Glutamatergic neuron (in vitro differentiated cells): Measurements from ENCODE around the gene KIAA1586. TPM values are rescaled to one million over a fixed set of nuclear protein-coding genes. Genes with fewer than 3 reads are reported as not detected.
"Not testable (repeated sequence)": the region's sequence is repeated elsewhere in the genome, so short reads cannot be mapped to it uniquely, and the experiment has no call there.

Experiments
- DNase-seq: peaks from one replicate; pipeline ENCODE4 v3.0.0; 2022
- H3K27ac Mint-ChIP-seq: one replicate; pipeline ENCODE4 v1.8.0; 2020; ENCODE audit warnings: mild to moderate bottlenecking, mixed read lengths, inconsistent platforms; ENCODE audit not compliant: unreplicated experiment
- H3K27me3 Mint-ChIP-seq: one replicate; pipeline ENCODE4 v1.8.0; 2020; ENCODE audit warnings: mild to moderate bottlenecking, moderate library complexity, mixed read lengths, inconsistent platforms; ENCODE audit not compliant: unreplicated experiment
- H3K36me3 Mint-ChIP-seq: one replicate; pipeline ENCODE4 v1.8.0; 2020; ENCODE audit warnings: mild to moderate bottlenecking, mixed read lengths, inconsistent platforms; ENCODE audit not compliant: unreplicated experiment
- H3K4me1 Mint-ChIP-seq: one replicate; pipeline ENCODE4 v1.8.0; 2020; ENCODE audit warnings: mild to moderate bottlenecking, low read depth, mixed read lengths, inconsistent platforms; ENCODE audit not compliant: unreplicated experiment
- H3K4me3 Mint-ChIP-seq: one replicate; pipeline ENCODE4 v1.8.0; 2020; ENCODE audit warnings: mild to moderate bottlenecking, mixed read lengths, inconsistent platforms; ENCODE audit not compliant: unreplicated experiment
- H3K9me3 Mint-ChIP-seq: one replicate; pipeline ENCODE4 v1.8.0; 2020; ENCODE audit warnings: mild to moderate bottlenecking, moderate library complexity, mixed read lengths, inconsistent platforms; ENCODE audit not compliant: unreplicated experiment
- total RNA-seq: library from RNA; stranded (reverse); fragmentation: NEBNext Ultra II Directional; extraction: Animal tissue kit (Norgen Biotek cat#: 25700); gene quantifications from one replicate; pipeline ENCODE4 v1.2.1, GENCODE V29; 2021; ENCODE audit not compliant: unreplicated experiment
- TF ChIP-seq, protein P1 (sequence below): fragments of 200-600 bp; sonication (generic); IDR thresholded peaks from one replicate; pipeline ENCODE4 v1.5.0; 2021; ENCODE audit not compliant: partially characterized antibody, unreplicated experiment

The KIAA1586 gene
- total RNA-seq, 1 donor from 2014 or later = 31.3 TPM

GRCh38 chr6:57029213-57029612, 17.3 kb upstream of the KIAA1586 start:
- Mint-ChIP-seq H3K27ac (no peak overlapping the region), H3K4me3 (no peak overlapping the region), H3K36me3 (peaks cover 15% of the 10 kb centered on the region), H3K9me3 (peaks cover 7% of the 10 kb centered on the region), H3K4me1 (peaks cover 2% of the 10 kb centered on the region), H3K27me3 (peaks cover 2% of the 10 kb centered on the region)
- DNase-seq = no peak
- TF ChIP-seq, protein P1, sequence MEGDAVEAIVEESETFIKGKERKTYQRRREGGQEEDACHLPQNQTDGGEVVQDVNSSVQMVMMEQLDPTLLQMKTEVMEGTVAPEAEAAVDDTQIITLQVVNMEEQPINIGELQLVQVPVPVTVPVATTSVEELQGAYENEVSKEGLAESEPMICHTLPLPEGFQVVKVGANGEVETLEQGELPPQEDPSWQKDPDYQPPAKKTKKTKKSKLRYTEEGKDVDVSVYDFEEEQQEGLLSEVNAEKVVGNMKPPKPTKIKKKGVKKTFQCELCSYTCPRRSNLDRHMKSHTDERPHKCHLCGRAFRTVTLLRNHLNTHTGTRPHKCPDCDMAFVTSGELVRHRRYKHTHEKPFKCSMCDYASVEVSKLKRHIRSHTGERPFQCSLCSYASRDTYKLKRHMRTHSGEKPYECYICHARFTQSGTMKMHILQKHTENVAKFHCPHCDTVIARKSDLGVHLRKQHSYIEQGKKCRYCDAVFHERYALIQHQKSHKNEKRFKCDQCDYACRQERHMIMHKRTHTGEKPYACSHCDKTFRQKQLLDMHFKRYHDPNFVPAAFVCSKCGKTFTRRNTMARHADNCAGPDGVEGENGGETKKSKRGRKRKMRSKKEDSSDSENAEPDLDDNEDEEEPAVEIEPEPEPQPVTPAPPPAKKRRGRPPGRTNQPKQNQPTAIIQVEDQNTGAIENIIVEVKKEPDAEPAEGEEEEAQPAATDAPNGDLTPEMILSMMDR = no peak

DNA sequence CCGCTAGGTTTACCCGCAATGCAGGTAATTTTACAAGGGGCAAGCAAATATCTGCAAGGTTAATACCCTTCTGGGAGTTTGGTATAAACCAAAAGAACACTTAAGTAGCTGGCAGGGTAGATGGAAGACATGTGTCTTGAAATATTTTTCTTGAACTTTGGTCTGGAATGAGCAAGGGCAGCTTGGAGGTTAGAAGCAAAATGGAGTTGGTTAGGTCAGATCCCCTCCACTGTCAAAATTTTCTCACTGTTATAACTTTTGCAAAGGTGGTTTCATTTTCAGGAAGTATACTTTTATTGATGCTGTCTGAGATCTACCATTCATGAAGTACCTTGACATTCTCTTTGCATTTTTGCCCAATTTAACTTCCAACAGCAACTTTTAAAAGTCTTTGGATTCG, 13.3 kb upstream of the KIAA1586 start:
- H3K27ac Mint-ChIP-seq = no peak overlapping the region
- no peak overlapping the region for H3K4me3 Mint-ChIP-seq
- TF ChIP-seq, protein P1 = no peak
- no peaks in the 10 kb centered on the region for H3K4me1 Mint-ChIP-seq
- H3K9me3 Mint-ChIP-seq = peaks cover 2% of the 10 kb centered on the region
- H3K36me3 Mint-ChIP-seq = no peaks in the 10 kb centered on the region
- DNase-seq = no peak
- no peaks in the 10 kb centered on the region for H3K27me3 Mint-ChIP-seq

DNA sequence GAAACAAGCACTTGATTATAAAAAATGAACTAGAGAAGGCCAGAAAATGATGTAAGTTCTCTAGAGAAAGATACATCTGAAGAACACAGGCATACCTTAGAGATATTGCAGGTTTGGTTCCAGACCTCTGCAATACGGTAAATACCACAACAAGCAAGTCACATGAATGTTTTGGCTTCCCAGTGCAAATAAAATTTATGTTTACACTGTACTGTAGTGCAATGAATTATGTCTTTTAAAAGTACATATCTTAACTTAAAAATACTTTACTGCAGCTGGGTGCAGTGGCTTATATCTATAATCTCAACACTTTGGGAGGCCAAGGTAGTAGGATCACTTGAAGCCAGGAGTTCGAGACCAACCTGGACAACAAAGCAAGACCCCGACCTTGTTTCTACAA, 10.9 kb upstream of the KIAA1586 start:
- no peaks in the 10 kb centered on the region for H3K4me1 Mint-ChIP-seq
- H3K4me3 Mint-ChIP-seq = no peak overlapping the region
- H3K9me3 Mint-ChIP-seq = peaks cover 7% of the 10 kb centered on the region
- peaks cover 1% of the 10 kb centered on the region for H3K27me3 Mint-ChIP-seq
- DNase-seq = no peak
- H3K27ac Mint-ChIP-seq = no peak overlapping the region
- no peaks in the 10 kb centered on the region for H3K36me3 Mint-ChIP-seq
- TF ChIP-seq, protein P1 = no peak

GRCh38 chr6:57038906-57039305, 7.6 kb upstream of the KIAA1586 start:
- Mint-ChIP-seq H3K27ac (no peak overlapping the region), H3K27me3 (peaks cover 1% of the 10 kb centered on the region), H3K9me3 (peaks cover 7% of the 10 kb centered on the region), H3K4me3 (no peak overlapping the region), H3K4me1 (no peaks in the 10 kb centered on the region), H3K36me3 (no peaks in the 10 kb centered on the region)
- no peak for DNase-seq
- TF ChIP-seq, protein P1 = no peak

DNA sequence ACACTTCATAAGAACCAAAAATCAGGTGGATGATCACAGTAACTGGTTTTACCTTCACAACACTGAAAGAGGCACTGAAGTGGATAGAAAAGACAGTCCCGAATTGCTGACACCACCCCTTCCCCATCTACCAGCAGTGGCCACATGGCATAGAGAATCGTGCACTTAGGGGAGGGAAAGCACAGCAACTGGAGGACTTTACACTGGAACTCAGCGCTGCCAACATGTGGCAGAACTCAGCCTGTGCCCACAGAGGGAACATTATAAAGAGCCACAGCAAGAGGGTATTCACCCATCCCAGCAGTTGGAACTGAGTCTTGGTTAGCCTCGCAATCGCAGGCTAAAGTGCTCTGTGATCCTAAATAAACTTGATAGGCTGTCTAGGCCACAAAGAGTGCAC, 6.5 kb upstream of the KIAA1586 start:
- TF ChIP-seq, protein P1 = no peak
- H3K4me1 Mint-ChIP-seq = no peaks in the 10 kb centered on the region
- H3K27me3 Mint-ChIP-seq = peaks cover 1% of the 10 kb centered on the region
- peaks cover 6% of the 10 kb centered on the region for H3K9me3 Mint-ChIP-seq
- no peak for DNase-seq
- no peak overlapping the region for H3K27ac Mint-ChIP-seq
- H3K36me3 Mint-ChIP-seq = no peaks in the 10 kb centered on the region
- no peak overlapping the region for H3K4me3 Mint-ChIP-seq

DNA sequence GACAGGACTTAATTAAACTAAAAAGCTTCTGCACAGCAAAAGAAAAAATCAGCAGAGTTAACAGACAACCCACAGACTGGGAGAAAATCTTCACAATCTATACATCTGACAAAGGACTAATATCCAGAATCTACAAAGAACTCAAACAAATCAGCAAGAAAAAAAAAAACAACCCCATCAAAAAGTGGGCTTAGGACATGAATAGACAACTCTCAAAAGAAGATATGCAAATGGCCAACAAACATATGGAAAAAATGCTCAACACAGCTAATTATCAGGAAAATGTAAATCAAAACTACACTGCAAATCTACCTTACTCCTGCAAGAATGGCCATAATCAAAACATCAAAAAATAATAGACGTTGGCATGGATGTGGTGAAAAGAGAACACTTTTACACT, 2.4 kb upstream of the KIAA1586 start:
- H3K27me3 Mint-ChIP-seq, H3K4me3 Mint-ChIP-seq, H3K9me3 Mint-ChIP-seq, H3K27ac Mint-ChIP-seq, H3K36me3 Mint-ChIP-seq, DNase-seq: not testable (repeated sequence)
- peaks cover 12% of the 10 kb centered on the region for H3K4me1 Mint-ChIP-seq
